ENCODE results near the gene TMCC3. TPM values are rescaled to one million over a fixed set of nuclear protein-coding genes. Genes with fewer than 3 reads are reported as not detected.

Gene TMCC3
- polyA plus RNA-seq, 1 donor from 2014 or later = 1.9 TPM

- H2AFZ ChIP-seq (ENCODE audit: low read depth, low read length) = no peak overlapping the region
- H3K4me2 ChIP-seq (ENCODE audit: low read length) = no peak overlapping the region
- H3K36me3 ChIP-seq (ENCODE audit: insufficient read depth, low read length) = no peaks in the 10 kb centered on the region
- no peak overlapping the region for H3K9ac ChIP-seq (ENCODE audit: low read length)
- H3K27me3 ChIP-seq (ENCODE audit: insufficient read depth, low read depth, low read length) = no peaks in the 10 kb centered on the region
- H3F3A ChIP-seq (ENCODE audit: insufficient read depth, low read length, poor library complexity, severe bottlenecking) = no peaks in the 10 kb centered on the region
- no peak overlapping the region for H3K4me3 ChIP-seq (ENCODE audit: low read length)
- TF ChIP-seq TAF1 (IDR thresholded peaks at IDR 0.05; ENCODE audit: low read depth) = no peak
- no peak for TF ChIP-seq REST (IDR thresholded peaks at IDR 0.05; ENCODE audit: borderline replicate concordance)
- TF ChIP-seq RAD21 (conservative IDR thresholded peaks at IDR 0.05) = no peak
- no peak for TF ChIP-seq CTCF (IDR thresholded peaks at IDR 0.05; ENCODE audit: poor library complexity, severe bottlenecking)
- no peak for TF ChIP-seq POLR2AphosphoS5 (IDR thresholded peaks at IDR 0.05)
- TF ChIP-seq EZH2 (IDR thresholded peaks at IDR 0.05; ENCODE audit: borderline replicate concordance, insufficient read depth, low read length, poor library complexity, severe bottlenecking) = no peak
- no peak for TF ChIP-seq MXI1 (conservative IDR thresholded peaks at IDR 0.05; ENCODE audit: poor library complexity, severe bottlenecking)
- TF ChIP-seq EP300 (conservative IDR thresholded peaks at IDR 0.05; ENCODE audit: poor library complexity, severe bottlenecking) = no peak
- TF ChIP-seq SMC3 (conservative IDR thresholded peaks at IDR 0.05; ENCODE audit: poor library complexity) = no peak
- no peaks in the 10 kb centered on the region for H4K20me1 ChIP-seq (ENCODE audit: insufficient read depth)
- H3K9me2 ChIP-seq (ENCODE audit: insufficient read depth, low read length) = no peaks in the 10 kb centered on the region
- H3K79me2 ChIP-seq (replicated peaks; ENCODE audit: insufficient read depth, low read length) = no peaks in the 10 kb centered on the region
- H3K27ac ChIP-seq (ENCODE audit: low read length) = no peak overlapping the region
- no peaks in the 10 kb centered on the region for H3K9me3 ChIP-seq (ENCODE audit: low read length)
Observed at GRCh38 chr12:94679554-94680195, 29.3 kb upstream of the TMCC3 start.

- no peak overlapping the region for H3K4me3 ChIP-seq (ENCODE audit: low read length)
- TF ChIP-seq CTCF (IDR thresholded peaks at IDR 0.05; ENCODE audit: poor library complexity, severe bottlenecking) = no peak
- no peak for TF ChIP-seq POLR2AphosphoS5 (IDR thresholded peaks at IDR 0.05)
- TF ChIP-seq EP300 (conservative IDR thresholded peaks at IDR 0.05; ENCODE audit: poor library complexity, severe bottlenecking) = no peak
- no peak for TF ChIP-seq SMC3 (conservative IDR thresholded peaks at IDR 0.05; ENCODE audit: poor library complexity)
- no peak for TF ChIP-seq REST (IDR thresholded peaks at IDR 0.05; ENCODE audit: borderline replicate concordance)
- no peak for TF ChIP-seq MXI1 (conservative IDR thresholded peaks at IDR 0.05; ENCODE audit: poor library complexity, severe bottlenecking)
- no peak for TF ChIP-seq RAD21 (conservative IDR thresholded peaks at IDR 0.05)
- no peak for TF ChIP-seq EZH2 (IDR thresholded peaks at IDR 0.05; ENCODE audit: borderline replicate concordance, insufficient read depth, low read length, poor library complexity, severe bottlenecking)
- no peak for TF ChIP-seq TAF1 (IDR thresholded peaks at IDR 0.05; ENCODE audit: low read depth)
- no peak overlapping the region for H3K4me2 ChIP-seq (ENCODE audit: low read length)
- H3F3A ChIP-seq (ENCODE audit: insufficient read depth, low read length, poor library complexity, severe bottlenecking) = no peaks in the 10 kb centered on the region
- H3K9ac ChIP-seq (ENCODE audit: low read length) = no peak overlapping the region
- no peaks in the 10 kb centered on the region for H3K27me3 ChIP-seq (ENCODE audit: insufficient read depth, low read depth, low read length)
- no peaks in the 10 kb centered on the region for H3K9me2 ChIP-seq (ENCODE audit: insufficient read depth, low read length)
- H4K20me1 ChIP-seq (ENCODE audit: insufficient read depth) = no peaks in the 10 kb centered on the region
- H3K9me3 ChIP-seq (ENCODE audit: low read length) = no peaks in the 10 kb centered on the region
- H3K79me2 ChIP-seq (replicated peaks; ENCODE audit: insufficient read depth, low read length) = no peaks in the 10 kb centered on the region
- H2AFZ ChIP-seq (ENCODE audit: low read depth, low read length) = no peak overlapping the region
- no peaks in the 10 kb centered on the region for H3K36me3 ChIP-seq (ENCODE audit: insufficient read depth, low read length)
- no peak overlapping the region for H3K27ac ChIP-seq (ENCODE audit: low read length)
Observed at GRCh38 chr12:94678849-94679248, 28.5 kb upstream of the TMCC3 start.

Data from neural cell (in vitro differentiated cells).